ENCODE data around the gene HP1BP3.

The HP1BP3 gene

DNA sequence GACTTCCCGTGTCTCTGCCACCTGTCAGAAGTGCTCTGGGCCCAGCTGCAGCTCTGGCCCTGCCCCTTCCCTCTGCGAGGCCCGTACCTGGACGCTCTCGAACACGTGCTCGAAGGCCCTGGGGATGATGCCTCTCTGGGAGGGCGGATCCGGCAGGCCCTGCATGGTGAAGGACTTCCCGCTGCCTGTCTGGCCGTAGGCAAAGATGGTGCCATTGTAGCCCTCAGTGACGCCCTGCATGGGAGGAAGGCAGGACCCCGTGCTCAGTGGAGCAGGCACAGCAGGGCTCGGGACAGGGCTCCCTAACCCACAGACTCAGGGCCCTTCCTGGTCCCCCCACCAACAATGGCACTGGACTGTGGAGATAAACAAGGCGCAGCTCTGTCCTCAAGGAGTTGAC, 71.7 kb downstream of the HP1BP3 start:
- peaks cover 36% of the 10 kb centered on the region for H3K27me3 ChIP-seq (ENCODE audit: insufficient read depth, low read length)
- no peak overlapping the region for H3K9ac ChIP-seq (ENCODE audit: low read depth, low read length)
- no peak overlapping the region for H3K27ac ChIP-seq (ENCODE audit: low read length)
- H3K36me3 ChIP-seq (ENCODE audit: insufficient read depth, low read depth, low read length): no peaks in the 10 kb centered on the region
- H3K4me3 ChIP-seq (ENCODE audit: low read length): no peak overlapping the region
- H3K4me1 ChIP-seq (ENCODE audit: insufficient read depth, low read length): no peaks in the 10 kb centered on the region
- H3K9me3 ChIP-seq (ENCODE audit: insufficient read depth, low read depth, low read length): no peaks in the 10 kb centered on the region

DNA sequence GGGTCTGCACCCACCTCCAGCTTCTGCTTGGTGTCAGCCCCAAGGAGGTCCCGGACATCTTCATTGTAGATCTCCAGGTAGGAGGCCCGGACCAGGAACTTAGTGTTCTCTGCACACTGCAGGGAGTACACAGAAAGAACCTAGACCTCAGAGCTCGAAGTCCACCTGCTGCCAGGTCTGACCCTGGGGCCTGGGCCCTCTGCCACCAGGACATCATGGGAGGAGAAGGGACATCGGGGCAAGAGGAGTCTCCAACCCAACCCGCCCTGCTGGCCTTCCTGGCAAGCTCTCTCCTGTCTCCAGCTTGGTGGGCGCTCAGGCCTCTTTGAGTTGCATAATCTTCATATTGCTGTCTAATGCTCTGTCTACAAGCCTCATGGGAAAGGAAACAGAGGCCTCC, 73.7 kb downstream of the HP1BP3 start:
- no peak overlapping the region for H3K4me3 ChIP-seq (ENCODE audit: low read length)
- H3K9ac ChIP-seq (ENCODE audit: low read depth, low read length): no peak overlapping the region
- peaks cover 17% of the 10 kb centered on the region for H3K27me3 ChIP-seq (ENCODE audit: insufficient read depth, low read length)

DNA sequence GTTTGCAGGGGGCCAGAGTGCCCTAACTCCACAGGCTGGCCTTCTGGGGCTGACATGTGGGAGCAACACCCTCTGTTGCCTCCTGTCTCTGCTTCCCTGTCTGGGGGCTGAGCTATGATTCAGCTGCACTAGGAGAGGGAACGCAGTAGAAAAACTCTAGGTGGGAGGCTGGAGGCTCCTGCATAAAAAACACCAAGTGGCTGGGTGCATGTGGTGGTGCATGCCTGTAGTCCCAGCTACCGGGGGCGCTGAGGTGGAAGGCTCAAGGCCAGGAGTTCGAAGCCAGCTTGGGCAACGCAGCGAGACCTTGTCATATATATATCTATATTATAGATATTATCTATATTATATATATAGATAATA, 74.9 kb downstream of the HP1BP3 start:
- Histone ChIP-seq H3K4me3 (ENCODE audit: low read length) (no peak overlapping the region), H3K27ac (ENCODE audit: low read length) (no peak overlapping the region), H3K4me1 (ENCODE audit: insufficient read depth, low read length) (no peaks in the 10 kb centered on the region), H3K9me3 (ENCODE audit: insufficient read depth, low read depth, low read length) (no peaks in the 10 kb centered on the region), H3K27me3 (ENCODE audit: insufficient read depth, low read length) (peaks cover 10% of the 10 kb centered on the region), H3K36me3 (ENCODE audit: insufficient read depth, low read depth, low read length) (no peaks in the 10 kb centered on the region), H3K9ac (ENCODE audit: low read depth, low read length) (no peak overlapping the region)

More for the DNA sequence above, 73.7 kb downstream of the HP1BP3 start:
- Histone ChIP-seq H3K27ac (ENCODE audit: low read length) (no peak overlapping the region), H3K4me1 (ENCODE audit: insufficient read depth, low read length) (no peaks in the 10 kb centered on the region), H3K36me3 (ENCODE audit: insufficient read depth, low read depth, low read length) (no peaks in the 10 kb centered on the region), H3K9me3 (ENCODE audit: insufficient read depth, low read depth, low read length) (no peaks in the 10 kb centered on the region)

DNA sequence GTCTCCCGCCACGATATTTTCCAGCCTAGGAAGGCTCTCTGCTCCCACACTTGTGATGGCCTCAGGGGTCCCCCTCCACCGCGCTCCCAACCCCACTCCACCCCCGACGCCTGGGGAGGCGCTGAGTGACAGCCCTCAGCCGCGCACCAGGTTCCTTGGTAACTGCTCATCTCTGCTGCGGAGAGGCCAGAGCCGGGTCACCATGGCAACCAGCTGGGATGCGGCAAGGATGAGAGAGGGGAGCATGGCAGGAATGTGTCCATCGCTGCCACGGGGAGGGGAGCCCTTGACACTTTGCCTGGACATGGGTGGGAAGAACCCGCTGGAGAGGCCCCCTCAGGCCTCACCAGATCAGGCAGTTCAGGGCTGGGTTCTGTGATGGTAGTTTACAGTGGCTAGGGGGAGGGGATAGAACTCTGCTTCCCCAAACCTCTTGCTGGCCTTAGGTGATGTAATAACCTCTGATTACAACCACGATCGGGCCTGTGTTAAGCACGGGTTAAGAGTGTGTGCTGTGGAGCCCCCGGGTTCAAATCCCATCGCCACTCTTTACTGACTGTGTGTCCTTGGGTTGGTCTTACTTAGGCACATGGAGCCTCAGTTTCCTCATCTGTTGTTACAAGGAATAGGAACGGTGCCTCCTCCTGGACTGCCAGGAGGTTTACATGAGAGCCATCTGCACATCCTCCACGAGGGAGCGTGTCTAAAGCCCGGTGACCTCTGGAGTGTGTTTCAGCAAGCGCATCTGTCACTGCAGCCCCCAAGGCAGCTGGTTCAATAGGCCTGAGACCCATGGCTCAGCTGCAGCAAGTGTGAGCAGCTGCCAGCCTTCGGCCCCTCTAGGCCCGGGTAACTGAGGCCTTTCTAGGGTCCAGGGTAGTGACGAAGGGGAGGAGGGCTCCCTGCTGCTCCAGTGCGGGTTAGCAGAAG, 75.6 kb downstream of the HP1BP3 start:
- Histone ChIP-seq H3K27me3 (ENCODE audit: insufficient read depth, low read length) (peaks cover 4% of the 10 kb centered on the region), H3K27ac (ENCODE audit: low read length) (no peak overlapping the region), H3K9ac (ENCODE audit: low read depth, low read length) (no peak overlapping the region), H3K4me3 (ENCODE audit: low read length) (no peak overlapping the region), H3K4me1 (ENCODE audit: insufficient read depth, low read length) (no peaks in the 10 kb centered on the region), H3K36me3 (ENCODE audit: insufficient read depth, low read depth, low read length) (no peaks in the 10 kb centered on the region), H3K9me3 (ENCODE audit: insufficient read depth, low read depth, low read length) (no peaks in the 10 kb centered on the region)

DNA sequence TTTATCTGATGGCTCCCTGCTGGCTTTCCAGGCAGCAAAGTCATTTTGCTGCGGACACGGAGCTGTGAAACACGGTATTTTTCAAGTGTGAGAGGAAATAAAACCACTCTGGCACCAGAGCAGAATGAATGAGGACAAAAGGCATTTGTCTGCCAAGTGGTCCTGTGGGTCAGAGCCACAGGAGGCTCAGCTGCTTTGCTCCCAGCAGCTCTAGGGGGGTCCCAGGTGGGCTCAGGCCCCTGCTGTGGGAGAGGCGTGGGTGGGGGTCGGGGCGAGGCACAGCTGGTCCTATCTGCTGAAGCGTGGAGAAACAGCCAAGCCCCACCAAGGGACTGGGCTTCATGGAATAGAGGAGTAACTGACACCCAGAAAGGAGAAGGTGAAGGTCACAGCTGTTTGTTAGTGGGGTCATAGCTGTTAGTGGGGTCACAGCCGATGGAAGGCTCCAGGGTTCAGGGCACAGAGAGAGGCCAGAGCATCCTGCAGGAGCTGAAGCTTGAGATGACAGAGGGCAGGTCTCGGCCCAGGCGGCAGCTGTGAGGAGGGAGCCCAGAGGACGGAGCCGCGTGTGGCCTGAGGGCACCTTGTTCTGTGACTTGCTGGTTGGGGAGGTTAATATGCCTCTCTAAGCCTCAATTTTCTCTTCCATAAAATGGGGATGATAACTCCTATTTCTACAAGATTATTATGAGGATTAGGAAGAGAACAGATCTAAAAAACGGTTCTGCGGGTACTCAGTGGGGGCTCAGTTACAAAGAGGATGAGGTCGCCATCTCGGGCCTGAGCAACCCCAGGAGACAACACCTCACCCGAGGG, 76.4 kb downstream of the HP1BP3 start:
- no peaks in the 10 kb centered on the region for H3K36me3 ChIP-seq (ENCODE audit: insufficient read depth, low read depth, low read length)
- no peak overlapping the region for H3K9ac ChIP-seq (ENCODE audit: low read depth, low read length)
- H3K27me3 ChIP-seq (ENCODE audit: insufficient read depth, low read length): no peaks in the 10 kb centered on the region
- H3K27ac ChIP-seq (ENCODE audit: low read length): no peak overlapping the region
- no peaks in the 10 kb centered on the region for H3K9me3 ChIP-seq (ENCODE audit: insufficient read depth, low read depth, low read length)
- no peaks in the 10 kb centered on the region for H3K4me1 ChIP-seq (ENCODE audit: insufficient read depth, low read length)
- no peak overlapping the region for H3K4me3 ChIP-seq (ENCODE audit: low read length)

DNA sequence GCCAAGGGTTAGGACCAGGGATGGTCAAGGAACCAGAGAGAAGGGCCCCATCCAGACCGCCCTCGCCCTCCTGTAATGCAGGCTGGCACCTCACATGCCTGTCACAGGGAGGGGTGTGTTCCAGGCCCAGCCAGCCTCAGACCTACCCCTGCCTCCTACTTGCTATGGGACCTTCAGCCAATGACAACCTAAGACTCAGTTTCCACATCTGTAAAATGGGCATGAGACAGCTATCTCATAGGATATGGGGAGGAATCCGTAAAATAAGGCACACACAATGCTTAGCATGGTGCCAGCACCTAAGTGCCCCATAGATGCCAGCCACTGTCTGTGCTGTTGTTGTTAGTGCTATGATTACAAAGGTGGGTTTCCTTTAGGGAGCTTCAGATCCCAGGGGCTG, 77.2 kb downstream of the HP1BP3 start:
- H3K9ac ChIP-seq (ENCODE audit: low read depth, low read length): no peak overlapping the region

DNA sequence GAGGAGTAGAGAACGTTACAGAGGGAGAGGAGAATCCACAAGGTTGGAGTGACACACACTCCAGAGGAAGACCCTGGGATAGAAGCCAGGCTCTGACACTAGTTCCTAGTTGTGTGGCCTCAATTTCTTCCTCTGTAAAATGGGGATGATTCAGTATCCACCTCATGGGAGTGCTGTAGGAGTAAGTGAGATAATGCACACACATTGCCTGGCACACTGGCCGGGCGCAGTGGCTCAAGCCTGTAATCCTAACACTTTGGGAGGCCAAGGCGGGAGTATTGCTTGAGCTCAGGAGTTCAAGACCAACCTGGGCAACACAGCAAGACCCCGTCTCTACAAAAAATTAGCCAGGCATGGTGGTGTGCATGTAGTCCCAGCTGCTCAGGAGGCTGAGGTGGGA, 78.2 kb downstream of the HP1BP3 start:
- no peaks in the 10 kb centered on the region for H3K36me3 ChIP-seq (ENCODE audit: insufficient read depth, low read depth, low read length)
- H3K9me3 ChIP-seq (ENCODE audit: insufficient read depth, low read depth, low read length): no peaks in the 10 kb centered on the region
- no peak overlapping the region for H3K9ac ChIP-seq (ENCODE audit: low read depth, low read length)
- no peaks in the 10 kb centered on the region for H3K4me1 ChIP-seq (ENCODE audit: insufficient read depth, low read length)
- no peaks in the 10 kb centered on the region for H3K27me3 ChIP-seq (ENCODE audit: insufficient read depth, low read length)
- no peak overlapping the region for H3K27ac ChIP-seq (ENCODE audit: low read length)
- no peak overlapping the region for H3K4me3 ChIP-seq (ENCODE audit: low read length)

More for the DNA sequence above, 77.2 kb downstream of the HP1BP3 start:
- no peaks in the 10 kb centered on the region for H3K9me3 ChIP-seq (ENCODE audit: insufficient read depth, low read depth, low read length)
- H3K27ac ChIP-seq (ENCODE audit: low read length): no peak overlapping the region
- H3K36me3 ChIP-seq (ENCODE audit: insufficient read depth, low read depth, low read length): no peaks in the 10 kb centered on the region
- no peaks in the 10 kb centered on the region for H3K4me1 ChIP-seq (ENCODE audit: insufficient read depth, low read length)
- no peak overlapping the region for H3K4me3 ChIP-seq (ENCODE audit: low read length)
- H3K27me3 ChIP-seq (ENCODE audit: insufficient read depth, low read length): no peaks in the 10 kb centered on the region

DNA sequence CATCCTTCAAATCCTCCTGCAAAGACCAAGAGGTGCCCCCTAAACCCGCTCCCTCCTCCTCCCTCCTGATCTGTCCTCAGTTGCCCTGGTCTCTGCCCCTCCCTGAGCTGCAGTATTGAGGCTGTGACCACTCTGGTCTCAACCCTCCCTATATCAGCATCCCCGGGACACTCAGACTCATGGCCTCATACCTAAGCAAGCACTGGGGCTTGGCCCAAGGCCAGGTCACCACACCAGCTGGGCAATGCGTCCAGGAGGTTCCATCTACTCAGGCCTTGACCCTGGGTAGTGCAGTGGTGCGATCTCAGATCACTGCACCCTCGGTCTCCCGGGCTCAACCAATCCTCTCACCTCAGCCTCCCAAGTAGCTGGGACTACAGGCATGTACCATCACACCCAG, 79.0 kb downstream of the HP1BP3 start:
- no peaks in the 10 kb centered on the region for H3K4me1 ChIP-seq (ENCODE audit: insufficient read depth, low read length)
- H3K4me3 ChIP-seq (ENCODE audit: low read length): no peak overlapping the region
- H3K27ac ChIP-seq (ENCODE audit: low read length): no peak overlapping the region
- H3K27me3 ChIP-seq (ENCODE audit: insufficient read depth, low read length): no peaks in the 10 kb centered on the region
- no peaks in the 10 kb centered on the region for H3K9me3 ChIP-seq (ENCODE audit: insufficient read depth, low read depth, low read length)
- no peak overlapping the region for H3K9ac ChIP-seq (ENCODE audit: low read depth, low read length)
- no peaks in the 10 kb centered on the region for H3K36me3 ChIP-seq (ENCODE audit: insufficient read depth, low read depth, low read length)

DNA sequence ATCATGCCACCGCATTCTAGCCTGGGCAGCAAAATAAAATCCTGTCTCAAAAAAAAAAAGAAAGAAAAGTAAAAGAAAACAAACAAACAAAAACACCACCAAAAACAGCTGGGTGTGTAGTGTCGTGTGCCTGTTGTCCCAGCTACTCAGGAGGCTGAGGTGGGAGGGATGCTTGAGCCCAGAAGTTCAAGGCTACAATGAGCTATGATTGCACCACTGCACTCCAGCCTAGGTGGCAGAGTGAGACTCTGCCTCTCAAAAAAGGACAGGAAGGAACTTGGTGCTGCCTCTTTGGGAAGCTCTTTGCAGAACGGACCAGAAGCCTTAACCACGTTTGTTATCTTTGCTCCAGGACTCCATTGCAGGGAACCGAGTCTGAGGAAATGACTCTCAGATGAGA, 80.3 kb downstream of the HP1BP3 start:
- Histone ChIP-seq H3K27me3 (ENCODE audit: insufficient read depth, low read length) (no peaks in the 10 kb centered on the region), H3K4me1 (ENCODE audit: insufficient read depth, low read length) (no peaks in the 10 kb centered on the region), H3K36me3 (ENCODE audit: insufficient read depth, low read depth, low read length) (no peaks in the 10 kb centered on the region), H3K4me3 (ENCODE audit: low read length) (no peak overlapping the region), H3K27ac (ENCODE audit: low read length) (no peak overlapping the region), H3K9me3 (ENCODE audit: insufficient read depth, low read depth, low read length) (no peaks in the 10 kb centered on the region), H3K9ac (ENCODE audit: low read depth, low read length) (no peak overlapping the region; the same call in 1 of the 2 replicates)

DNA sequence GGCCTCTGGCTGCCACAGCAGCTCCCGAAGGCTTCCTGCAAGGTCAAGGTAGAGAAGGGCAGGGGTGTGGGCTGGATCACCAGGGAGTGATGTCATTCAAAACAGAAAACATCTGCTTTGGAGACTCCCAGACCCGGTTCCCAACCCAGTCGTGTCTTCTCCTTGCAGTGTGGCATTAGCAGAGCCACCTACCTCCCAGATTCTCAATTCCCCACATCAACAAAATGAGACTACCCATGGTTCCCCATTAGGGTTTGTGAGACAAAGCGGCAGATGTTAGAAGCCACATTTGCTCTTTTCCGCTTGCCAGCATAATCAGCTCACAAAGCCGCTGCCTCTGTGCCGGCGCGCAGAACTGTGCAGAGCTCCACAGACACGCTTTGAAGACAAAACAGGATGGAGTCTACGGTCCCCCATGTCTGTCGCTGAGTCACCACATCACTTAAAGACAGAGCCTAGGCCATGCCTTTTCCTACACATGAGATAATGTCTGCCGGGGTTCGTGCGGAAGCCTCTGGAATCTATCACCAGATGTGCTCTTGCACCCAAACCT, 81.8 kb downstream of the HP1BP3 start:
- Histone ChIP-seq H3K9me3 (ENCODE audit: insufficient read depth, low read depth, low read length) (no peaks in the 10 kb centered on the region), H3K4me1 (ENCODE audit: insufficient read depth, low read length) (no peaks in the 10 kb centered on the region), H3K27me3 (ENCODE audit: insufficient read depth, low read length) (no peaks in the 10 kb centered on the region), H3K27ac (ENCODE audit: low read length) (no peak overlapping the region), H3K36me3 (ENCODE audit: insufficient read depth, low read depth, low read length) (no peaks in the 10 kb centered on the region), H3K9ac (ENCODE audit: low read depth, low read length) (no peak overlapping the region), H3K4me3 (ENCODE audit: low read length) (no peak overlapping the region)

DNA sequence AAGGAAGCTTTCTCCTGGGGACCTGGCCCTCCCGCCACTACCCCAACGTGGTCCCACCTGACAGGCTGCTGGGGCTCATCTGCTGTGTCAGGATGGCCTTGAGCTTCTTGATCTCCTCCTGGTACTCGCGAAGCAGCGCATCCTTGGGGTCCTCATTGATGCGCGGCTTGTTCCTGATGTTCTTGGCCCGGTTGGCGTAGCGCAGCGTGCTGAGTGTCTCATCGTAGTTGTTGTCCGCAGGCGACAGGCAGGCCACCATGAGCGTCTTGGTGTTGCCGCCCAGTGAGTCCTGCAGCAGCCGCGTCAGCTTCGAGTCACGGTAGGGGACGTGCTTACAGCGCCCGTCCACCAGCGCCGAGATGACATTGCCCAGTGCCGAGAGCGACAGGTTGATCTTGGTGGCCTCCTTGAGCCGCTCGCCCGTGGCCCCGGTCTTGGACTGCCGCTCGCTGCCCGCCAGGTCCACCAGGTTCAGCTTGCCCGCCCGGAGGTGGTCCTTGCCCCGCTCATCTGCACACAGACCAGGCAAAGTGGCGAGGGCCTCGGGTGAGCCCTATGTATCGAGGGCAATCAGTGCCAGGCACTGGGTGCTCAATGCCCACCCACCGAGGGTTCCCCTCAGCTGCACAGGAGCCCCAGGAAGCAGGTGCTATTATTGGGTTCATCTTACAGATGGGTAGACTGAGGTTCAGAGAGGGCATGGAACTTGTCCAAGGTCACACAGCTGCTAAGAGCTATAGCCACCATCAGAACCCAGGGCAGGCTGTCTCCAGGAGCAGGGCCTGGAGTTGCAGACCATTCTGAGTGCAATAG, 82.5 kb downstream of the HP1BP3 start:
- Histone ChIP-seq H3K9ac (ENCODE audit: low read depth, low read length) (no peak overlapping the region), H3K4me1 (ENCODE audit: insufficient read depth, low read length) (no peaks in the 10 kb centered on the region), H3K9me3 (ENCODE audit: insufficient read depth, low read depth, low read length) (no peaks in the 10 kb centered on the region), H3K36me3 (ENCODE audit: insufficient read depth, low read depth, low read length) (no peaks in the 10 kb centered on the region), H3K4me3 (ENCODE audit: low read length) (no peak overlapping the region), H3K27me3 (ENCODE audit: insufficient read depth, low read length) (no peaks in the 10 kb centered on the region), H3K27ac (ENCODE audit: low read length) (no peak overlapping the region)

Data from iPS-20b (cell line).